MCF 10A (cell line): Measurements from ENCODE around the gene CD164L2. TPM values are rescaled to one million over a fixed set of nuclear protein-coding genes. Genes with fewer than 3 reads are reported as not detected.
"Not testable (repeated sequence)": the region's sequence is repeated elsewhere in the genome, so short reads cannot be mapped to it uniquely, and the experiment has no call there.

ENCODE experiments used
- Bru-seq: library from RNA; stranded (reverse); fragments of 400-500 nt; gene quantifications from one replicate; lab custom pipeline; 2021; lab: Mats Ljungman, UMichigan
- BruChase-seq, 2 experiments: library from RNA; stranded (reverse); fragments of 400-500 nt; gene quantifications; one replicate each; lab custom pipeline; 2021; lab: Mats Ljungman, UMichigan
- BruUV-seq: library from RNA; stranded (reverse); fragments of 400-500 nt; replicated peaks from 2 replicates; lab custom pipeline; 2021; lab: Mats Ljungman, UMichigan
- CTCF ChIA-PET: fragments of 300-600 bp; sonication (Branson Sonifier 250); formaldehyde crosslinking; extraction: SDS; loops from one replicate; lab custom pipeline; 2021; ENCODE audit warnings: antibody characterized with exemption, inconsistent platforms; lab: Yijun Ruan, JAX
- POLR2A ChIA-PET: fragments of 300-600, 350-650 bp; sonication (Branson Sonifier 250); formaldehyde crosslinking; extraction: SDS; loops from one replicate; lab custom pipeline; 2020; ENCODE audit warnings: antibody characterized with exemption, inconsistent platforms; lab: Yijun Ruan, JAX
- DNase-seq: peaks from one replicate; pipeline ENCODE4 v3.0.0-alpha.2; 2018; ENCODE audit not compliant: unreplicated experiment
- H3K27ac Mint-ChIP-seq: one replicate; pipeline ENCODE4 v1.8.0; 2022; ENCODE audit warnings: mild to moderate bottlenecking, low read depth, mixed read lengths; ENCODE audit not compliant: unreplicated experiment
- H3K27me3 Mint-ChIP-seq: one replicate; pipeline ENCODE4 v1.8.0; 2022; ENCODE audit warnings: mixed read lengths; ENCODE audit not compliant: insufficient read depth, unreplicated experiment
- H3K36me3 Mint-ChIP-seq: one replicate; pipeline ENCODE4 v1.8.0; 2022; ENCODE audit warnings: mild to moderate bottlenecking, moderate library complexity, mixed read lengths; ENCODE audit not compliant: insufficient read depth, unreplicated experiment
- H3K4me1 Mint-ChIP-seq: one replicate; pipeline ENCODE4 v1.8.0; 2022; ENCODE audit warnings: mixed read lengths; ENCODE audit not compliant: insufficient read depth, unreplicated experiment
- H3K4me3 Mint-ChIP-seq: one replicate; pipeline ENCODE4 v1.8.0; 2022; ENCODE audit warnings: mild to moderate bottlenecking, moderate library complexity, mixed read lengths; ENCODE audit not compliant: unreplicated experiment
- H3K9me3 Mint-ChIP-seq: one replicate; pipeline ENCODE4 v1.8.0; 2022; ENCODE audit warnings: mixed read lengths; ENCODE audit not compliant: unreplicated experiment
- intact Hi-C: fragments of 100-400 bp; cut with micrococcal nuclease; formaldehyde crosslinking; loops from 2 replicates; pipeline ENCODE4 v1.14.1; 2022
- long read RNA-seq: library from polyadenylated mRNA; stranded (forward); transcript quantifications from one replicate; pipeline ENCODE4 v2.0.0, GENCODE V29; 2022
- total RNA-seq: library from RNA; stranded (reverse); gene quantifications from 2 replicates; pipeline ENCODE4 v1.2.3, GENCODE V29; 2022
- TF ChIP-seq, protein P1 (sequence below): fragments of 200-600 bp; IDR thresholded peaks from one replicate; pipeline ENCODE4 v1.8.0; 2022; ENCODE audit warnings: antibody characterized with exemption, mild to moderate bottlenecking; ENCODE audit not compliant: unreplicated experiment

Gene CD164L2
- total RNA-seq = 0.23 TPM in 1 of 2 replicates, not detected in the other
- percentile 13 among the genes with signal in this experiment for Bru-seq, nascent RNA
- percentile 17 among the genes with signal in this experiment for BruChase-seq, experiment 1, labeled RNA remaining after a 6-hour chase
- percentile 12 among the genes with signal in this experiment for BruChase-seq, experiment 2, labeled RNA remaining after a 2-hour chase
- long read RNA-seq = 0 reads

DNA sequence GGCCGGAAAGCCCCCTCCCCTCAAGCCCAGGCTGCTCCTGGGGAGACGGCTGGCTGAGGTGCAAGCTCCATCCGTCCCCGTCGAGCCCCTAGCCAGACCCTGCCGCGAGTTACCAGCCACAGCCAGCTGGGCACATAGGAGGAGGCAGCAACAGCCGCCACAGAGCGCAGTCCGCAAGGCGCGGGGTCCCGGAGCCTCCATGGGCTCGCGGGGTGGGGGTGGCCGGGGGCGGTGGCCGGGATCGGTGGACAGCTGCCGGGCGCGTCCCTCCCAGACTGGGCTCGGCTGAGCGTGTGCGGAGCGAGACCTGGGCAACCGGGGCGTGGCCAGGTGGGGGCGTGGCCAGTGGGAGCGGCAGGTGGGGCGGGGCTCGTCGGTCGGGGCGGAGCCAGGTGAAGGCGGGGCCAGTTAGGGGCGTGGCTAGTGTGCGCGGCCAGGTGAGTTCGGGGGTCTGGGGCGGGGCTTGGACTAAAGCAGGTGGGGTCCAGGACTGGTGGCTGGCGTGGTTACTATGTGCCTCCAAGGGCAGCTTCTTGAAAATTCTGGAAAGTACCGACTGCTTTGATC is at the start of gene CD164L2:
TSS of gene CD164L2 (minus strand) at position 295 of the 567 bp plus-strand sequence. CDS start at position 201, 94 bp downstream.
- no peaks in the 10 kb centered on the region for H3K36me3 Mint-ChIP-seq
- POLR2A ChIA-PET = interaction anchor here (0.5 to 4.3 kb wide), 4 partner anchors 17 to 39 kb away, joined by 3 to 29 read pairs (median 4); partner anchors contain the start of gene MAP3K6
- H3K27ac Mint-ChIP-seq = no peak within 1 kb of the TSS
- TF ChIP-seq, protein P1, sequence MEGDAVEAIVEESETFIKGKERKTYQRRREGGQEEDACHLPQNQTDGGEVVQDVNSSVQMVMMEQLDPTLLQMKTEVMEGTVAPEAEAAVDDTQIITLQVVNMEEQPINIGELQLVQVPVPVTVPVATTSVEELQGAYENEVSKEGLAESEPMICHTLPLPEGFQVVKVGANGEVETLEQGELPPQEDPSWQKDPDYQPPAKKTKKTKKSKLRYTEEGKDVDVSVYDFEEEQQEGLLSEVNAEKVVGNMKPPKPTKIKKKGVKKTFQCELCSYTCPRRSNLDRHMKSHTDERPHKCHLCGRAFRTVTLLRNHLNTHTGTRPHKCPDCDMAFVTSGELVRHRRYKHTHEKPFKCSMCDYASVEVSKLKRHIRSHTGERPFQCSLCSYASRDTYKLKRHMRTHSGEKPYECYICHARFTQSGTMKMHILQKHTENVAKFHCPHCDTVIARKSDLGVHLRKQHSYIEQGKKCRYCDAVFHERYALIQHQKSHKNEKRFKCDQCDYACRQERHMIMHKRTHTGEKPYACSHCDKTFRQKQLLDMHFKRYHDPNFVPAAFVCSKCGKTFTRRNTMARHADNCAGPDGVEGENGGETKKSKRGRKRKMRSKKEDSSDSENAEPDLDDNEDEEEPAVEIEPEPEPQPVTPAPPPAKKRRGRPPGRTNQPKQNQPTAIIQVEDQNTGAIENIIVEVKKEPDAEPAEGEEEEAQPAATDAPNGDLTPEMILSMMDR = no peak
- no peaks in the 10 kb centered on the region for H3K9me3 Mint-ChIP-seq
- no peaks in the 10 kb centered on the region for H3K27me3 Mint-ChIP-seq
- peak within 1 kb of the TSS; percentile 28 for H3K4me3 Mint-ChIP-seq
- DNase-seq = peak; percentile 69
- CTCF ChIA-PET = interaction anchor here (1.1 to 12.0 kb wide), 7 partner anchors 12 to 286 kb away, joined by 4 to 225 read pairs (median 8); partner anchors contain the start of gene MAP3K6
- BruUV-seq = no TSS peak
- peaks cover 12% of the 10 kb centered on the region for H3K4me1 Mint-ChIP-seq
- intact Hi-C loops = no loop called here

DNA sequence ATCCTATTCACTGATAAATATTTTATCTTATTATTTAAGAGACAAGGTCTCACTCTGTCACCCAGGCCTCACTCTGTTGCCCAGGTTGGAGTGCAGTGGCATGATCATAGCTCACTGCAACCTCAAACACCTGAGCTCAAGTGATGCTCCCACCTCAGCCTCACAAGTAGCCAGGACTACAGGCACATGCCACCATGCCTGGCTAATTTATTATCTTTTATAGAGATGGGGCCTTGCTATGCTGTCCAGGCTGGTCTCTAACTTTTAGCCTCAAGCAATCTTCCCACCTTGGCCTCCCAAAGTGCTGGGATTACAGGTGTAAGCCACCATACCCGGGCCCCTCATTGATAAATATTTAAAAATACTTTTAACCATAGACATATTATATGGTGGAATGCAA is 49.6 kb upstream of the CD164L2 start:
- H3K9me3 Mint-ChIP-seq, H3K27me3 Mint-ChIP-seq, POLR2A ChIA-PET, BruUV-seq, CTCF ChIA-PET, intact Hi-C loops, DNase-seq, H3K27ac Mint-ChIP-seq, H3K4me3 Mint-ChIP-seq: not testable (repeated sequence)
- Mint-ChIP-seq H3K4me1 (peaks cover 29% of the 10 kb centered on the region), H3K36me3 (peaks cover 22% of the 10 kb centered on the region)

DNA sequence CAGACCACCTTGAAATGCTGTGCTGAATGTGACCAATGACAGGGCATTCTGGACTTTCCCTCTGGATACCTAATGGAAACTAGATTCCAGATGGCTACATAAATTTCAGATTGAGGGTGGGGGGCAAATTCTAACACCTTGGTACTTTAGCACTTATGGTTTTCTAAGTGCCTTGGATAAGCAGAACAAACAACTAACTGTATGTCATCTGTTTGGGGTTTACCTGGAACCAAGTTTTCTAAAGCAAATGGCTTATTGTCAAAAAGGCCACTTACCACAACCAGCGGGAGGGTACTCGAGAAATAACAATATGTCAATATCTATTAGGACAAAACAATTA is 48.4 kb upstream of the CD164L2 start:
- POLR2A ChIA-PET = no interaction called here
- no peaks in the 10 kb centered on the region for H3K9me3 Mint-ChIP-seq

DNA sequence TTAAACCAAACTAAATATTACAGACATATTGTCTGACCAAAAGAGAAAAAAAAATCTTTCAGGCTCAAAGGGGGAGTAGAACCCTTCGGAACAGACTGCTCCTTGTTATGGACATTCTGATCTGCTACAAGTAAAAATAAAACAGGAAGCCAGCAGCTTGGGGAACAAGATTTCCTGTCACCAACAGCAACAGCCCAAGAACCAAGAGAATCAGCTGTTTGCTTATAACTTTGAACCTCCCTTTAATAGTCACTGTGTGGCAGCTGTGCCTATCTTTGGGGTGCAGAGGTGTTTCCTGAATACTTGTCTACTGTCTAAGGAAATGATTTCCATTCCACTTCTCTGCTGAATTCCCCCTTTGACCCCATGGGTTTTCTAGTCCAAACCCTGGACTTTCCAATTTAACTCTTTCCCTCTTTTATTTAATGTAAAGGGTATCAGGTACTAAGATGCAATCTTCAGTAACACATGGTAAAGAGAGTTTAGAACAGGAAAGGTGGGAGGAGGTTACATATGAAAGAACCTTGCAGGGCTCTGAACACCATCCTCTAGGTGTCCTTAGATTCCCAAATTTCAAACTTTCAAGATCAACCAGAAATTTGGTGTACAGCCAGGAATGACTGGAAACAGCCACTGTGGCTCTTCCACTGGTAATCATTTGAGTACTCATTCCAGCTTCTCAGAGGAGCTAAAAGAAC is 47.9 kb upstream of the CD164L2 start:
- H3K27ac Mint-ChIP-seq = no peak overlapping the region
- H3K27me3 Mint-ChIP-seq = no peaks in the 10 kb centered on the region
- no peaks in the 10 kb centered on the region for H3K9me3 Mint-ChIP-seq
- no TSS peak for BruUV-seq
- H3K36me3 Mint-ChIP-seq = peaks cover 39% of the 10 kb centered on the region
- intact Hi-C loops = no loop called here
- peak; percentile 18 for DNase-seq
- peaks cover 16% of the 10 kb centered on the region for H3K4me1 Mint-ChIP-seq
- no peak overlapping the region for H3K4me3 Mint-ChIP-seq
- POLR2A ChIA-PET = interaction anchor here (0.6 to 1.5 kb wide), 2 partner anchors 59 to 238 kb away, joined by 3 read pairs; partner anchors contain the start of gene WASF2
- TF ChIP-seq, protein P1 = no peak
- CTCF ChIA-PET = interaction anchor here (0.6 to 1.2 kb wide), 6 partner anchors 9 to 253 kb away, joined by 3 to 5 read pairs (median 4); no protein-coding TSS in a partner anchor

More for the DNA sequence above, 48.4 kb upstream of the CD164L2 start:
- Mint-ChIP-seq H3K36me3 (peaks cover 34% of the 10 kb centered on the region), H3K4me3 (no peak overlapping the region), H3K27ac (no peak overlapping the region), H3K27me3 (no peaks in the 10 kb centered on the region), H3K4me1 (peaks cover 21% of the 10 kb centered on the region)
- intact Hi-C loops = no loop called here
- no peak for DNase-seq
- CTCF ChIA-PET = interaction anchor here (0.6 to 1.2 kb wide), 2 partner anchors 175 to 253 kb away, joined by 3 to 4 read pairs; no protein-coding TSS in a partner anchor
- TF ChIP-seq, protein P1 = no peak
- BruUV-seq = no TSS peak
